Measurements from ENCODE around the gene ASGR1.

Gene ASGR1

DNA sequence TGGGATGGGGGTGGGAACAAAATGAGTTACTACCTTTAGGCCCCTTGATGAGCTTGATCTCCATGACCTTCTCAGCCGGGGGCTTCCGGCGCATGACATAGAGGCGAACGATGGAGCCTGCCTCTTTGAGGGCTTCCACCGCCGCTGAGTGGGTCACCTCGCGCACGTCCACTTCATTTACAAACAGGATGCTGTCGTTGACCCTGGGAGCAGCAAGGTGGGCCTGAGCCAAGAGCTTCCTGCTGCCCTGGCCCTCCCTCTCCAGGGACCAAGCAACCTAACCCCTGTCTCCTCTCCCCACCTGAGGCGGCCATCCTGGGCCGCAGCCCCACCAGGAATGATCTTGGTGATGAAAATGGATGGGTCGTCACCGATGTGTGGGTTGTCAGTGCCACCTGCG lies 24.2 kb upstream of the ASGR1 start:
- Histone ChIP-seq H3K27me3 (ENCODE audit: control insufficient read depth in 1 of 2, insufficient read depth in 2 of 2, low read length in 2 of 2) (no peaks in the 10 kb centered on the region), H3K27ac (ENCODE audit: low read depth, low read length) (no peak overlapping the region), H3K4me1 (ENCODE audit: insufficient read depth, low read length) (peaks cover 14% of the 10 kb centered on the region), H3K9me3 (ENCODE audit: low read length) (no peaks in the 10 kb centered on the region), H3K36me3 (ENCODE audit: insufficient read depth, low read length) (peaks cover 18% of the 10 kb centered on the region), H3K9ac (ENCODE audit: low read length) (no peak overlapping the region), H3K4me3 (ENCODE audit: low read depth in 1 of 2, low read length in 2 of 2) (no peak overlapping the region)

DNA sequence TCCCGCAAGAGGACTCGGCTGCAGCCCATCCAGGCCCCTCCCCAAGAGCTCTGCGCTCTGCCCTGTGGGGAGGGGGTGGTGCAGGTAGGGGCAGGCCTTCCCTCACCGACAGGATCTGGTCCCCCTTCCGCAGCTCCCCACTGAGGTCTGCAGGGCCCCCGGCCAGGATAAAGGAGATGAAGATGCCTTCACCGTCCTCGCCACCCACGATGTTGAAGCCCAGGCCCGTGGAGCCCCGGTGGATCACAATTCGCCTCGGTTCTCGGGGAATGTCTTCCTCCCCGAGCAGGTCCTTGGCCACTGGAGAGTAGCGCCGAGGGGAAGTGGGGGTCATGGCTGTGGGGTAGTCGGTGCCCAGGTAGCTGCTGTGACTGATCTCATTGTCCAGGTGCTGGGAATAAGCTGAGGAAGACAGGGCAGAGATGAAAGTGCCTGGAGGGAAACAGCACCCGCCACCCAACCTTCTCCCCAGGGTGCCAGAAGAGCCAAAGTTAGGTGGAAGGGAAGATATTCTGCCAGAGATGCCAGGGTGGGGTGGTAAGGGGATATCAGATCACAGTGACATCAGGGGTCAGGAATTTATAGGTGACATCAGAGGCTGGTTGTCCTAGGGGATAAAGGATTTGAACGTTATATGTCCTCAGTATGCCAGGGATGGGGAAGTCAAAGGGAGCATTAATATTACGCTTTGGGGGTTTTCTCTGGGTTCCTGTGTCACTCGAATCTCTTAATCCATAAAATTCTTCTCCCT lies 17.7 kb upstream of the ASGR1 start:
- no peak overlapping the region for H3K27ac ChIP-seq (ENCODE audit: low read depth, low read length)
- H3K36me3 ChIP-seq (ENCODE audit: insufficient read depth, low read length), result peaks cover 57% of the 10 kb centered on the region
- H3K27me3 ChIP-seq (ENCODE audit: control insufficient read depth in 1 of 2, insufficient read depth in 2 of 2, low read length in 2 of 2), result no peaks in the 10 kb centered on the region
- no peaks in the 10 kb centered on the region for H3K9me3 ChIP-seq (ENCODE audit: low read length)
- H3K9ac ChIP-seq (ENCODE audit: low read length), result no peak overlapping the region
- no peak overlapping the region for H3K4me3 ChIP-seq (ENCODE audit: low read depth in 1 of 2, low read length in 2 of 2)
- H3K4me1 ChIP-seq (ENCODE audit: insufficient read depth, low read length), result no peaks in the 10 kb centered on the region

DNA sequence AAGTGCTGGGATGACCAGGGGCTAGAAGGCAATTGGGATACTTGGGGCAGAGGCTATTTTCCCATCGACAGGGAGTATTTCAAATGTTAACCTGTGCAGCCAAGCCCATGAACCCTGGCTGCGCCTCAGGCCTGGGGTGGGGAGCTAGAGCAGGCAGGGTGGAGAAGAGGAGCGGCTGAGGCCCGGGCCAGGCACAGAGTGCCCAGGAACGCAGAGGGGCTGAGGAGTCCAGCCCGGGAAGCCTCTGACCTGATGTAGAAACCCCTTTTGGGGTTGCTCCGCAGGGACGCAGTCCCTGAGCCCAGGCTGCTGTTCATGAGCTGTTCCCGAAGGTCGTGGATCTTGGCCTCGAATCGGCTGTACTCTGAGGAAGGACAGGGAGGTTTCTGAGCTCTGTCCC lies 16.8 kb upstream of the ASGR1 start:
- Histone ChIP-seq H3K9me3 (ENCODE audit: low read length) (no peaks in the 10 kb centered on the region), H3K27ac (ENCODE audit: low read depth, low read length) (no peak overlapping the region), H3K27me3 (ENCODE audit: control insufficient read depth in 1 of 2, insufficient read depth in 2 of 2, low read length in 2 of 2) (no peaks in the 10 kb centered on the region), H3K9ac (ENCODE audit: low read length) (no peak overlapping the region), H3K4me1 (ENCODE audit: insufficient read depth, low read length) (no peaks in the 10 kb centered on the region), H3K36me3 (ENCODE audit: insufficient read depth, low read length) (peaks cover 57% of the 10 kb centered on the region), H3K4me3 (ENCODE audit: low read depth in 1 of 2, low read length in 2 of 2) (no peak overlapping the region)

DNA sequence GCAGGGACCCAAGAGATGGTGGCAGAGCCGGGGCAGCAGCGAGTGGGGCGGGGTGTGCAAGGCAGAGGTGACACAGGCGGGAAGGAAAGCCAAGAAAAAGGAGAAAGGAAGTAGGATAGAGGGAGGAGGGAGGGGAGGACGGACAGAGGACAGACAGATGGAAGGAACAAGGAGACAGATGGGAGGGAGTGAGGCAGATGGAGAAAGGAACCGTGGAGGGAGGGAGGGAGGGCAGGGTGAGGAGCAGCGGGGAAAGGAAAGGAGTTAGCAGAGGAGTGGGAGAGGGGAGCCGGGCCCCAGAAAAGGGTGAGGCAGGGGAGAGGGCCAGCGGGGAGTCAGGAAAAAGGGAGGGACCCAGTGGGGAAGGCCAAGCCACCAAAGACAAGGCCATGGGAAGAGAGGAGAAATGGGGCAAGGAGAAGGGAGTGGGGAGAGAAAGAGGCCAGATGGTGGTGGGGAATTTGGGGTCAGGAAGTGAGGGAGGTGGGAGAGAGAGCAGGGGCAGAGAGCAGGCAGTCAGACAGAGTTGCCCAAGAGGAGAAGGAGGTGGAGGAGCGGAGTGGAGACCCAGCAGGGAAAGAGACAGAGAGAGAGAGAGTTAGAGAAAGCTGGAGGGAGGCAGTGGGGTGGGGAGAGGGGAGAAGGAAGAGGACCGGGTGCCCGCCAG lies 13.2 kb upstream of the ASGR1 start:
- Histone ChIP-seq H3K36me3 (ENCODE audit: insufficient read depth, low read length) (peaks cover 49% of the 10 kb centered on the region), H3K27ac (ENCODE audit: low read depth, low read length) (no peak overlapping the region), H3K27me3 (ENCODE audit: control insufficient read depth in 1 of 2, insufficient read depth in 2 of 2, low read length in 2 of 2) (no peaks in the 10 kb centered on the region), H3K9ac (ENCODE audit: low read length) (no peak overlapping the region), H3K9me3 (ENCODE audit: low read length) (no peaks in the 10 kb centered on the region), H3K4me3 (ENCODE audit: low read depth in 1 of 2, low read length in 2 of 2) (no peak overlapping the region), H3K4me1 (ENCODE audit: insufficient read depth, low read length) (no peaks in the 10 kb centered on the region)

DNA sequence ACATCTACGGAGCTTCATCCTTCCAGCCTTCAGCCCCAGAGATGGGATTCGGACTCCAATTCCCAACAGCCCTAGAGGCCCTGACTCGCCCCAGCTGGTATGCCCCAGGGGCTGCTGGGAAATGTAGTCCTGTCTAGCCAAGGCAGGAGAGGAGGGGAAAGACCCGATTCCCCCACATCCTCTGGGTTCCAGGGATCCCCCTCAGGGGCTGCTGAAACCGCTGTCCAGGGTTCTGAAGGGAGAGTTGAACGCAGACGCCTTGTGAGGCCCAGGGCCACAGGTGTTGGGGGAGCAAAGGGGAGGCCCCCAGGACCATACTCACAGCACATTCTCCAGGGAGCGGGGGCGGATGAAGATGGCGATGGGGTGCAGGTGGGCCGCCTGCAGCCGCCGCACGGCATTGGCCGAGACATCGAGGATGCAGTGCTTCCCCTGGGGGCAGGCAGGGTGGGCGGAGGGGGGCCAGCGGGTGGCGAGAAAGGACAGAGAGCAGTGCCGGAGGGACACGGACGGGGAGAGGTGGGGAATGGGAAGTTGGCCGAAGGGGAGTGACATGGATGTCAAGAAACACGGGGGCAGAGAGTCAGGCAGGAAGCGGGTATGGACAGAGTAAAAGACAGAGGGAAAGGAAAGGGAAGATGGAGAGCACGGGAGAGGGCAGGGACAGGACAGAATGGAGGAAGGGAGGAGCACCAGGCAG lies 12.6 kb upstream of the ASGR1 start:
- Histone ChIP-seq H3K27ac (ENCODE audit: low read depth, low read length) (no peak overlapping the region), H3K4me3 (ENCODE audit: low read depth in 1 of 2, low read length in 2 of 2) (no peak overlapping the region), H3K36me3 (ENCODE audit: insufficient read depth, low read length) (peaks cover 42% of the 10 kb centered on the region), H3K27me3 (ENCODE audit: control insufficient read depth in 1 of 2, insufficient read depth in 2 of 2, low read length in 2 of 2) (no peaks in the 10 kb centered on the region), H3K4me1 (ENCODE audit: insufficient read depth, low read length) (no peaks in the 10 kb centered on the region), H3K9ac (ENCODE audit: low read length) (no peak overlapping the region), H3K9me3 (ENCODE audit: low read length) (no peaks in the 10 kb centered on the region)

DNA sequence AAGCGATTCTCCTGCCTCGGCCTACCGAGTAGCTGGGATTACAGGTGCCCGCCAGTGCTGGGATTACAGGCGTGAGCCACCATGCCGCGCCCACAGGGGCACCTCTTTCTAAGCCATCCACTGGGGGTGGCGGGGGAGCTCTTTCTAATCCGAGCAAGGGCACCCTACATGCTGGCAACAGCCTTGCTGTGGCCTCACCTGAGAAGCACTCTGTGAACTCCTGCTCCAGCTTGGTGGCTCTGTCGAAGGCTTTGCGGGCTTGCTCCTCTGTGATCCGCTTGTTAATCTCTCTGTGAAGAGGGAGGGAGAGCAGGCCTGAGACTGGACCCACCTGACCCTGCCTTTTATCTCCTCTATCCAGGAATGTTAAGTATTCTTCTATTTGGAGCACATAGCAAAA lies 11.9 kb upstream of the ASGR1 start:
- Histone ChIP-seq H3K4me1 (ENCODE audit: insufficient read depth, low read length) (no peaks in the 10 kb centered on the region), H3K4me3 (ENCODE audit: low read depth in 1 of 2, low read length in 2 of 2) (no peak overlapping the region), H3K36me3 (ENCODE audit: insufficient read depth, low read length) (peaks cover 36% of the 10 kb centered on the region), H3K27ac (ENCODE audit: low read depth, low read length) (no peak overlapping the region), H3K27me3 (ENCODE audit: control insufficient read depth in 1 of 2, insufficient read depth in 2 of 2, low read length in 2 of 2) (no peaks in the 10 kb centered on the region), H3K9me3 (ENCODE audit: low read length) (no peaks in the 10 kb centered on the region), H3K9ac (ENCODE audit: low read length) (no peak overlapping the region)

DNA sequence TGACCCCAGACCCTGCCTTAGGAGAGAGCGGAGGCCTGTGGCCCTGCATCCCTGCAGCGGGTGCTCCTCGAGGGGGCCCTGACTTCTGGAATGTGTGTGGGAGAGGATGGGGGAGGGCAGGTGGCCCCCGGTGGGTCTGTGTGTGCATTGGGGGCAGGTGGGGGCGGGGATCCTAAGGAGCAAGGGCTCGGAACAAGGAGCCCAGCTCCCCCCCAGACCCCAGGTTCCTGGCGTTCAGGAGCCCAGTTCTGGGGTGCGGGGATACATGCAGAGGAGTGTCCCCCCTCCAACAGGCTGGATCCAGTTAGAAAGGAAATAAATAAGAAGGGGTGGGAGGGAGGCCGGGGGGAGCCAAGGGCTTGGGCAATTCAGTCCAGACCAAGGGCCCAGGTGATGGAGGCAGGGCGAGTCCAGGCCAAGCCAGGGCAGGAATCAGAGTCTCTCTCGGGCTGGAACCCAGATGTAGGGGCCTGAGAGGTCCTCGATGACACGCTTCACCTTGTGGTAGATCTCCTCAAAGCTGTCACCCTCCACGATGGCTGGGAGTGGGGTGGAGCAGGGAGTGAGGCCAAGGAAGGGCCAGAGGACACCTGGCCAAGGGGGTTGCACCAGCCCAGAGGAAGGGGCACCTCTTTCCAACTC lies 11.2 kb upstream of the ASGR1 start:
- Histone ChIP-seq H3K4me3 (ENCODE audit: low read depth in 1 of 2, low read length in 2 of 2) (no peak overlapping the region), H3K9me3 (ENCODE audit: low read length) (no peaks in the 10 kb centered on the region), H3K36me3 (ENCODE audit: insufficient read depth, low read length) (peaks cover 29% of the 10 kb centered on the region), H3K27me3 (ENCODE audit: control insufficient read depth in 1 of 2, insufficient read depth in 2 of 2, low read length in 2 of 2) (no peaks in the 10 kb centered on the region), H3K27ac (ENCODE audit: low read depth, low read length) (no peak overlapping the region), H3K4me1 (ENCODE audit: insufficient read depth, low read length) (no peaks in the 10 kb centered on the region), H3K9ac (ENCODE audit: low read length) (no peak overlapping the region)

DNA sequence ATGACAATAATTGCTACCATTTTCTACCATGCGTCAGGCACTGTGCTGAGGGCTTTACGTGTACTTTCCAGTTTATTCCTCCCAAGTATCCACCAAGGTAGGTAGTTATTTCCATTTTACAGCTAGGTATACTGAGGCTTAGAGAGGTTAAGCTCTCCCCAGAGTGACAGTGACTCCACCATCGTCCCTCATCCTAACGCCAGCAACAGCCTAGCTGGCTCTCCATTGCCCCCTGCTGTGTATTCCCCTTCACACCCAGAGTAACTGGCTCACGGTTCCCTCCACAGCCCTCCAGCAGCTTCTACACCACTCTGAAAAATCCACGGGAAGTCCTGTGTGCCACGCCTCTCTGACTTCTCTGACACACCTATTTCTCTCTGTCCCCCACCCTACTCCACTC lies 7.1 kb upstream of the ASGR1 start:
- H3K9ac ChIP-seq (ENCODE audit: low read length), result no peak overlapping the region
- H3K27ac ChIP-seq (ENCODE audit: low read depth, low read length), result no peak overlapping the region

DNA sequence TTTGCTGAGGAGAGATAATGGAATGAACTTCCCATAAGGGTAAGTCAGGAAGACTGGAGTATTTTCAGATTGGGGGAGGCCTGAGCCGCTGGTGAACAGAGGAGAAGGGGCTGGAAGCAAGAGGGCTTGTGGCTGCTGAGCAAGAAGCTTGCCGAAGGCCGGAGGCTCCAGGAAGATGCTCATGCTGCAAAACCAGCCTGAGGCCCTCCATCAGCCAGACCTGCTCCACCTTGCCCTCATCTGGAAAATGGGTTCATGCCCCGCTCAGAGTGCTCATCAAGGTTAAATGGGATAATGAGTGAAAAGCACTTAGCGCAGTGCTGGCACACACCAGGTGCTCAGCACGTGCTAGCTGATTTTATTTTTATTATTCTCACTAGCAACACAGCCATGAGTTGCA lies 5.5 kb upstream of the ASGR1 start:
- Histone ChIP-seq H3K36me3 (ENCODE audit: insufficient read depth, low read length) (no peaks in the 10 kb centered on the region), H3K27ac (ENCODE audit: low read depth, low read length) (no peak overlapping the region), H3K4me3 (ENCODE audit: low read depth in 1 of 2, low read length in 2 of 2) (no peak overlapping the region), H3K4me1 (ENCODE audit: insufficient read depth, low read length) (no peaks in the 10 kb centered on the region), H3K27me3 (ENCODE audit: control insufficient read depth in 1 of 2, insufficient read depth in 2 of 2, low read length in 2 of 2) (no peaks in the 10 kb centered on the region), H3K9ac (ENCODE audit: low read length) (no peak overlapping the region), H3K9me3 (ENCODE audit: low read length) (no peaks in the 10 kb centered on the region)

More for the DNA sequence above, 7.1 kb upstream of the ASGR1 start:
- Histone ChIP-seq H3K4me3 (ENCODE audit: low read depth in 1 of 2, low read length in 2 of 2) (no peak overlapping the region), H3K4me1 (ENCODE audit: insufficient read depth, low read length) (no peaks in the 10 kb centered on the region), H3K27me3 (ENCODE audit: control insufficient read depth in 1 of 2, insufficient read depth in 2 of 2, low read length in 2 of 2) (no peaks in the 10 kb centered on the region), H3K36me3 (ENCODE audit: insufficient read depth, low read length) (no peaks in the 10 kb centered on the region), H3K9me3 (ENCODE audit: low read length) (no peaks in the 10 kb centered on the region)

DNA sequence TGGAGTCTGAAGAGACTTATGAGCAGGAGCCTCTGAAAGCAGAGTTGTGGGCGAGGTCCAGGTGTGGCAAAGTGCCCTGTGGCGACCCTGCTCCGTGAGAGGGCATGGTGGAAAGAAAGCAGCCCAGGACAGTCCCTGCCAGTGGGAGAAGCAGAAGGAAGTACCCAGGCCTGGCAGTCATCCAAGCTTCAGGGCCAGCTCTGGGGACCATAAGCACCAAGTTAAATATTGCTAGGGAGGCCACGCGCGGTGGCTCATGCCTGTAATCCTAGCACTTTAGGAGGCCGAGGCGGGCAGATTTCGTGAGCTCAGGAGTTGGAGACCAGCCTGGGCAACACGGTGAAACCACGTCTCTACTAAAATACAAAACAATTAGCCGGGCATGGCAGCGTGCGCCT lies 4.9 kb upstream of the ASGR1 start:
- H3K4me1 ChIP-seq (ENCODE audit: insufficient read depth, low read length), result no peaks in the 10 kb centered on the region
- no peak overlapping the region for H3K27ac ChIP-seq (ENCODE audit: low read depth, low read length)
- no peaks in the 10 kb centered on the region for H3K9me3 ChIP-seq (ENCODE audit: low read length)
- no peak overlapping the region for H3K4me3 ChIP-seq (ENCODE audit: low read depth in 1 of 2, low read length in 2 of 2)
- no peaks in the 10 kb centered on the region for H3K27me3 ChIP-seq (ENCODE audit: control insufficient read depth in 1 of 2, insufficient read depth in 2 of 2, low read length in 2 of 2)
- H3K36me3 ChIP-seq (ENCODE audit: insufficient read depth, low read length), result no peaks in the 10 kb centered on the region
- H3K9ac ChIP-seq (ENCODE audit: low read length), result no peak overlapping the region

DNA sequence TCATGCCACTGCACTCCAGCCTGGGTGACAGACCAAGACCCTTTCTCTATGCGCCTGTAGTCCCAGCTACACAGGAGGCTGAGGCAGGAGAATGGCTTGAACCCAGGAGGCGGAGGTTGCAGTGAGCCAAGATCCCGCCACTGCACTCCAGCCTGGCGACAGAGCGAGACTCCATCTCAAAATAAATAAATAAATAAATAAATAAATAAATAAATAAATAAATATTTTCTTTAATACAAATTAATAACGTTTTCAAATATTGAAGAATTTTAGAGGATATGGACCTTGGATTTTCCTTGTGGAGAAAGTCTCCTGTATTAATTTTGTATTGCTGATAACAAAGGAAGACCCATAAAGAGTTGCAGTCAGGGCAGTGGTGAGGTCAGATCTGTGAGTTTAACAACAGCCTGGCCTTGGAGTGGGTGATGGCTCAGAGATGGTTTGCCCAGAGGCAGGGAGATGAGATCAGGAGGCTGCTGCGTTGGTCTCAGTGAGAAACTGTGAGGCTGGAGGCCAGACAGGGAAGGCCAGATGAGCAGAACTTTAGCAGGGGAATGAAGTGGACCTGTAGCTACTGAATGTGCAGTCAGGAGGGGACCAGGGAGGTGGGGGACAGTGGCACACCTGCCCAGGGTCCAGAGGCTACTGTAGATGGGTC lies 4.4 kb upstream of the ASGR1 start:
- no peak overlapping the region for H3K9ac ChIP-seq (ENCODE audit: low read length)
- H3K4me3 ChIP-seq (ENCODE audit: low read depth in 1 of 2, low read length in 2 of 2), result no peak overlapping the region
- H3K36me3 ChIP-seq (ENCODE audit: insufficient read depth, low read length), result no peaks in the 10 kb centered on the region
- no peaks in the 10 kb centered on the region for H3K4me1 ChIP-seq (ENCODE audit: insufficient read depth, low read length)
- H3K27ac ChIP-seq (ENCODE audit: low read depth, low read length), result no peak overlapping the region
- no peaks in the 10 kb centered on the region for H3K9me3 ChIP-seq (ENCODE audit: low read length)
- H3K27me3 ChIP-seq (ENCODE audit: control insufficient read depth in 1 of 2, insufficient read depth in 2 of 2, low read length in 2 of 2), result peaks cover 0 to 1% of the 10 kb centered on the region in 2 donors
